OCI-LY7 (cell line): ENCODE data around the gene ARL15. TPM values are rescaled to one million over a fixed set of nuclear protein-coding genes. Genes with fewer than 3 reads are reported as not detected.
A peak's percentile ranks its signal among the peaks of the same experiment; 100 is the strongest.
"Not testable (repeated sequence)": the region's sequence is repeated elsewhere in the genome, so short reads cannot be mapped to it uniquely, and the experiment has no call there.

Experiments used
- BruUV-seq: library from RNA; stranded (reverse); fragments of 400-500 nt; replicated peaks from 2 replicates; lab custom pipeline; 2021; lab: Mats Ljungman, UMichigan
- CTCF ChIA-PET: fragments of 300-600 bp; sonication (Branson Sonifier 250); formaldehyde crosslinking; loops from one replicate; lab custom pipeline; 2022; ENCODE audit warnings: antibody characterized with exemption; ENCODE audit not compliant: unreplicated experiment; lab: Charles Lee
- POLR2A ChIA-PET: fragments of 300-600 bp; sonication (Branson Sonifier 250); formaldehyde crosslinking; loops from one replicate; lab custom pipeline; 2022; ENCODE audit warnings: antibody characterized with exemption; lab: Charles Lee
- DNase-seq: peaks from one replicate; pipeline ENCODE4 v3.0.0-alpha.2; 2015; ENCODE audit warnings: low spot score
- H2AFZ ChIP-seq: fragments of 200-600 bp; sonication (generic), shearing (Covaris generic); 2 replicates; pipeline ENCODE4 v1.6.1; 2014; ENCODE audit warnings: mild to moderate bottlenecking, antibody characterized with exemption, low read length, moderate library complexity
- H3K27ac ChIP-seq: fragments of 200-600 bp; sonication (generic); 2 replicates; pipeline ENCODE4 v1.5.1; 2014; ENCODE audit warnings: mixed run types, low read depth, mild to moderate bottlenecking, moderate library complexity, low read length, inconsistent platforms; ENCODE audit not compliant: poor library complexity, severe bottlenecking
- H3K36me3 ChIP-seq: fragments of 200-600 bp; sonication (generic); 2 replicates; pipeline ENCODE4 v1.6.1; 2014; ENCODE audit warnings: mild to moderate bottlenecking, antibody characterized with exemption, low read length, moderate library complexity, mixed read lengths; ENCODE audit not compliant: insufficient read depth
- H3K4me1 ChIP-seq: fragments of 200-600 bp; sonication (generic); 2 replicates; pipeline ENCODE4 v1.5.1; 2014; ENCODE audit warnings: mild to moderate bottlenecking, low read length; ENCODE audit not compliant: insufficient read depth, poor library complexity, severe bottlenecking
- H3K4me2 ChIP-seq: fragments of 200-600 bp; sonication (generic); 2 replicates; pipeline ENCODE4 v1.6.1; 2014; ENCODE audit warnings: mild to moderate bottlenecking, low read length
- H3K4me3 ChIP-seq: fragments of 200-600 bp; sonication (generic); 2 replicates; pipeline ENCODE4 v1.5.1; 2014; ENCODE audit warnings: mild to moderate bottlenecking, low read depth, low read length; ENCODE audit not compliant: poor library complexity, severe bottlenecking
- H3K79me2 ChIP-seq: fragments of 200-600 bp; sonication (generic); 2 replicates; pipeline ENCODE4 v1.6.1; 2016; ENCODE audit warnings: low read depth, mild to moderate bottlenecking, low read length, moderate library complexity, mixed read lengths; ENCODE audit not compliant: insufficient read depth
- H3K9me2 ChIP-seq: fragments of 200-600 bp; sonication (generic); 2 replicates; pipeline ENCODE4 v1.6.1; 2016; ENCODE audit warnings: mild to moderate bottlenecking, low read length, mixed read lengths; ENCODE audit not compliant: insufficient read depth
- H3K9me3 ChIP-seq: fragments of 200-600 bp; sonication (generic); 2 replicates; pipeline ENCODE4 v1.6.1; 2014; ENCODE audit warnings: mild to moderate bottlenecking, mixed run types, low read length, mixed read lengths
- H4K20me1 ChIP-seq: fragments of 200-600 bp; sonication (generic); 2 replicates; pipeline ENCODE4 v1.6.1; 2014; ENCODE audit warnings: mild to moderate bottlenecking, antibody characterized with exemption, low read length, moderate library complexity, mixed read lengths; ENCODE audit not compliant: insufficient read depth
- EZH2phosphoT487 ChIP-seq: fragments of 200-600 bp; sonication (generic); IDR thresholded peaks from 2 replicates; pipeline ENCODE4 v1.6.1; 2018; ENCODE audit warnings: low read depth, borderline replicate concordance, mild to moderate bottlenecking, mixed run types, antibody characterized with exemption, low read length, moderate library complexity, mixed read lengths
- intact Hi-C: fragments of 100-400 bp; cut with micrococcal nuclease; formaldehyde crosslinking; loops from one replicate; pipeline ENCODE4 v1.10.0; 2022; ENCODE audit not compliant: unreplicated experiment
- total RNA-seq, 2 experiments: library from RNA; depleted of rRNA in 1 of 2; stranded (reverse); fragments of >200 nt in 1 of 2; shearing (Covaris generic) in 1 of 2; gene quantifications; 2 replicates each; pipeline ENCODE4 v1.2.3, GENCODE V29; 2014 to 2022
- TF ChIP-seq, protein P1 (sequence below): fragments of 200-600 bp; sonication (generic); conservative IDR thresholded peaks from 2 replicates; pipeline ENCODE4 v1.5.1; 2014; ENCODE audit warnings: mild to moderate bottlenecking, antibody characterized with exemption, low read length, moderate library complexity, mixed read lengths

Gene ARL15
- total RNA-seq, 2 experiments from 2014 or later: 18.8 to 24.4 TPM

DNA sequence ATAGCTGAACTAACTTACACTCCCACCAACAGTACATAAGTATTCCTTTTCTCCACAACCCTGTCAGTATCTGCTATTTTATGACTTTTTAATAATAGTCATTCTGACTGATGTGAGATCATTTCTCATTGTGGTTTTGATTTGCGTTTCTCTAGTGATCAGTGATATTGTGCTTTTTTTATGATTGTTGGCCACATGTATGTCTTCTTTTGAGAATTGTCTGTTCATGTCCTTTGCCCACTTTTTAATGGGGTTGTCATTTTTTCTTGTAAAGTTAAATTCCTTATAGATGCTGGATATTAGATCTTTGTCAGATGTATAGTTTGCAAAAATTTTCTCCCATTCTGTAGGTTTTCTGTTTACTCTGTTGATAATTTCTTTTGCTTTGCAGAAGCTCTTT, 42.2 kb upstream of the ARL15 start:
- H3K4me2 ChIP-seq, H3K4me3 ChIP-seq, H3K79me2 ChIP-seq, H3K9me2 ChIP-seq, H2AFZ ChIP-seq, CTCF ChIA-PET, H3K4me1 ChIP-seq, H3K36me3 ChIP-seq, H4K20me1 ChIP-seq, BruUV-seq, intact Hi-C loops, H3K27ac ChIP-seq, DNase-seq, H3K9me3 ChIP-seq: not testable (repeated sequence)
- POLR2A ChIA-PET: interaction anchor here (1.4 kb wide), 1 partner anchor 80 kb away, joined by 4 read pairs; no protein-coding TSS in a partner anchor

DNA sequence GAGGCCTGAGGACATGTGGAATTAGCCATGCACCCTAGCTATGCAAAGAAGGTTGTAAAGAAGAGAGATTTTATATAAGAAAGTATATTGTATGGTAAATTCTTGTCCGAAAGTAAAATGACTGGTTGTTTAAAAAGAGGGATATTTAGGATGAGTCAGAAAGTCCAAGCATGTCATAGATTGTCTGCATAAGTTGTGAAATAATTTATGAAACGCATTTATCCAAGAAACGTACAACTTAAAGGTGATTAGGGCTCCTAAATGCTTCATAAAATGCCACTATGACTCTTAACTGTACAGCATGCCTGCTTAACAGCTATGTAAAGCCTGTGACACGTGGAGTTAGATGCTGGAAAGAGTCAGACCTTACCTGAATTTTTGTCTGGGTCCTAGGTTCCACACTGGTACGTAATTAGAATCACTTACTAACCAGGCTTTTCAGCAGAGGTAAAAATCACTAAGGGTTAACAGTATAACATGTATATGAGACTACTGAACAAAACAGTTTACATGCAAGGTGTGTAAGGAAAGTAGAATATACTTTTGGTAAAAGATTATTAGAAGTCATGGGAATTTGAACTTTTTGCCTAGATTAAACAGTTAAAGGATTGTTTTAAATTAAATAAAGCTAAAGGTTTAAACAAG, 37.0 kb upstream of the ARL15 start:
- no TSS peak for BruUV-seq
- POLR2A ChIA-PET: interaction anchor here (0.9 kb wide), 1 partner anchor 25 kb away, joined by 3 read pairs; no protein-coding TSS in a partner anchor

DNA sequence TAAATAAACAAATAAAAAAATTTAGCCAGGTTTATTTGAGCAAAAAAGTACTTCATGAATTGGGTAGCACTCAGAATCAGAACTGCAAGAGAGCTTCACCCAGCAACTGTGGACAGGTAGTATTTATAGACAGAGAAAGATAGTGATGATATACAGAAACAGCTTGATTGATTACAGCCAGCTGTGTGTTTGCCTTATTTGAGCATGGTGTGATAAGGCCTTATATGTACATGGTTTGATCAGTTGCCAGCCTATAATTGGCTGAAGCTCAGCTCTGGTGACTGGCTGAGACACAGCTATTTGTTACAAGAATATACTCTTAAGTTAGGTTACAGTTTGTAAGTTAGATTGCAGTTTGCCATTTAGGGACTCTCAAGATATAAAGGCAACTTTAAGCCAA, 34.3 kb upstream of the ARL15 start:
- Histone ChIP-seq H3K9me3 (peaks cover 13% of the 10 kb centered on the region; the same call in 1 of the 2 replicates), H3K4me2 (no peak overlapping the region), H2AFZ (no peak overlapping the region), H3K4me3 (no peak overlapping the region), H4K20me1 (no peaks in the 10 kb centered on the region), H3K36me3 (no peaks in the 10 kb centered on the region), H3K4me1 (no peaks in the 10 kb centered on the region), H3K27ac (no peak overlapping the region), H3K79me2 (no peaks in the 10 kb centered on the region), H3K9me2 (no peaks in the 10 kb centered on the region)
- CTCF ChIA-PET: no interaction called here
- intact Hi-C loops: no loop called here
- BruUV-seq: no TSS peak
- no peak for DNase-seq
- TF ChIP-seq, protein P1, sequence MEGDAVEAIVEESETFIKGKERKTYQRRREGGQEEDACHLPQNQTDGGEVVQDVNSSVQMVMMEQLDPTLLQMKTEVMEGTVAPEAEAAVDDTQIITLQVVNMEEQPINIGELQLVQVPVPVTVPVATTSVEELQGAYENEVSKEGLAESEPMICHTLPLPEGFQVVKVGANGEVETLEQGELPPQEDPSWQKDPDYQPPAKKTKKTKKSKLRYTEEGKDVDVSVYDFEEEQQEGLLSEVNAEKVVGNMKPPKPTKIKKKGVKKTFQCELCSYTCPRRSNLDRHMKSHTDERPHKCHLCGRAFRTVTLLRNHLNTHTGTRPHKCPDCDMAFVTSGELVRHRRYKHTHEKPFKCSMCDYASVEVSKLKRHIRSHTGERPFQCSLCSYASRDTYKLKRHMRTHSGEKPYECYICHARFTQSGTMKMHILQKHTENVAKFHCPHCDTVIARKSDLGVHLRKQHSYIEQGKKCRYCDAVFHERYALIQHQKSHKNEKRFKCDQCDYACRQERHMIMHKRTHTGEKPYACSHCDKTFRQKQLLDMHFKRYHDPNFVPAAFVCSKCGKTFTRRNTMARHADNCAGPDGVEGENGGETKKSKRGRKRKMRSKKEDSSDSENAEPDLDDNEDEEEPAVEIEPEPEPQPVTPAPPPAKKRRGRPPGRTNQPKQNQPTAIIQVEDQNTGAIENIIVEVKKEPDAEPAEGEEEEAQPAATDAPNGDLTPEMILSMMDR: no peak
- TF ChIP-seq EZH2phosphoT487: no peak
- POLR2A ChIA-PET: no interaction called here

More for the DNA sequence above, 37.0 kb upstream of the ARL15 start:
- no peaks in the 10 kb centered on the region for H4K20me1 ChIP-seq
- no peaks in the 10 kb centered on the region for H3K4me1 ChIP-seq
- CTCF ChIA-PET: no interaction called here
- no peaks in the 10 kb centered on the region for H3K9me2 ChIP-seq
- no peak overlapping the region for H3K27ac ChIP-seq
- TF ChIP-seq, protein P1: no peak
- no peak for TF ChIP-seq EZH2phosphoT487
- H3K9me3 ChIP-seq: peaks cover 13% of the 10 kb centered on the region; the same call in 1 of the 2 replicates
- intact Hi-C loops: no loop called here
- no peak overlapping the region for H3K4me3 ChIP-seq
- H3K36me3 ChIP-seq: no peaks in the 10 kb centered on the region
- peak; percentile 17 for DNase-seq
- H3K4me2 ChIP-seq: no peak overlapping the region
- no peaks in the 10 kb centered on the region for H3K79me2 ChIP-seq
- no peak overlapping the region for H2AFZ ChIP-seq
